Mammary epithelial cell (primary cell): ENCODE data around the gene RNF125.

Experiments
- CTCF ChIP-seq, 2 donors: IDR thresholded peaks in 1 of 2; conservative IDR thresholded peaks in 1 of 2; 2 replicates each; pipeline ENCODE4 v1.5.1; 2011 to 2012; ENCODE audit warnings: inconsistent platforms in 2 of 2, low read length in 2 of 2, mild to moderate bottlenecking in 2 of 2, control low read depth in 1 of 2, low read depth in 1 of 2; ENCODE audit not compliant: insufficient read depth in 1 of 2; ENCODE audit errors: extremely low read depth in 1 of 2
- EZH2 ChIP-seq: IDR thresholded peaks from 2 replicates; pipeline ENCODE4 v1.6.1; 2012; ENCODE audit warnings: low read length, inconsistent platforms, borderline replicate concordance

GRCh38 chr18:32093102-32093511, 74.5 kb downstream of the RNF125 start:
- no peak for TF ChIP-seq CTCF (conservative IDR thresholded peaks at IDR 0.05 in 1 of 2, IDR thresholded peaks at IDR 0.05 in 1 of 2; ENCODE audit: extremely low read depth in 1 of 2, insufficient read depth in 1 of 2, low read depth in 1 of 2, low read length in 2 of 2)
- TF ChIP-seq EZH2, result no peak
